Activated CD4-positive, alpha-beta T cell treated with anti-CD3 and anti-CD28 coated beads for 24 hours (primary cell): ENCODE measurements around the gene CNTN2.

Experiments
- DNase-seq, 2 donors: peaks; one replicate each; pipeline ENCODE4 v3.0.0-alpha.2; 2020; ENCODE audit warnings: low read depth in 2 of 2

The CNTN2 gene

DNA sequence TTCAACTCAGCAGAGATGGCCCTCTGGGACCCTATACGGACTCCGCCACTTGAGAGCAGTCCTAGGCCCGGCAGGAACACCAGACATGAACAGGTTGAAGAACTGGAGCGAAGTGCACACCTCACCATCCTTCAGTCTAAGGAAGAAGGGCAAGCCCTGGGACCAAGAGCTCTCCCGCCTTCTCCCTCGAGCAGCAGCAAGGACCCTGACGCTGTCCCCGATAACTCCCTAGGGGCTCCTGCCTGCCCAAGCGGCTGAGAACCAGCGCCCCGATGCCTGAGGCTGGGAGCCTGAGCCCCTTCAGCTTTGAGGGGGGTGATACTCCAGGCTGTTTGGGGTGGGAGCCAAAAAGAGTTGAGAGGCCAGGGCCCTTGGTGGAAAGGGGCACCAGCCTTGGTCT is 31.1 kb downstream of the CNTN2 start:
- no peak for DNase-seq

DNA sequence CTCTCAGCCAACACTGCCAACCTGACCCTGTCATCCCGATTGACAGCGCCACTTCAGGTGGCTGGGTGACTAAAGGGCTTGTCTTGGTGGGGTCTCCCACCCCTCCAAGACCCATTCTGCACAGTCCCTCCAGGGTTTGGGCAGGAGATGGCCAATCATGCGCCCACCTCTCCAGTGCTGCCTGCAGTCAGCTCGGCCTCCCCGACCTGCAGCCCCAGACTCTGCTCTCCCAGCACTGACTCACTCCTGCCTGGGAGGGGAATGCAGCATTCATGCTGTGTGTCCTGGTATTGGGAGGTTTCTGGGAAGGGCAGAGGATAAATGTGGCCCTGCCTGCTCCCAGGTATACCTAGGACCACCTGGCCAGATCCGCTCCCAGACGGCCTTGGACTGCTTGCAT is 31.5 kb downstream of the CNTN2 start:
- no peak for DNase-seq

DNA sequence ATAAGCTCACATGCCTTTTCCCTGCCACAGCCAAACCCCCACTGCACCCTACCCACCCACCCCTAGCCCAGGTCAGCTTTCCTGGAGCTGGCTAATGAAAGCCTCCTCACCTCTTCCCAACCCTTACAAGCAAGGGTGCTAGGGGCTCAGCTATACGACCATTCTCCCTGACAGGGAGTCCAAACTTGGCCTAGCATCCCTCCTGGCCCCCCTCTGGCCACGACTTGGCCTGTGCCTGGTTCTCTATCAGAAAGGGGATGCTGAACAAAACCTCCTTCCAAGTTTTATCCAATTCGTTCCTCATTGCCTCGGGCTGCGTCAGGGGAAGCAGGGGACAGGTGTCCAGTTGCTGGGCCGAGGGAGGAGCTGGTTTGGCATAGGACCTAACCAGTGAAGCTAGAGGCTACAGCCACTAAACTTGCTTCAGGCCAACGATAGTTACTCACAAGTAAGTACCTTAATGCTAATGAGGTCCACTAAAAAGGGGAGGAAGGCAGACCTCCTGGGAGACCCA is 32.7 kb downstream of the CNTN2 start:
- DNase-seq: no peak

DNA sequence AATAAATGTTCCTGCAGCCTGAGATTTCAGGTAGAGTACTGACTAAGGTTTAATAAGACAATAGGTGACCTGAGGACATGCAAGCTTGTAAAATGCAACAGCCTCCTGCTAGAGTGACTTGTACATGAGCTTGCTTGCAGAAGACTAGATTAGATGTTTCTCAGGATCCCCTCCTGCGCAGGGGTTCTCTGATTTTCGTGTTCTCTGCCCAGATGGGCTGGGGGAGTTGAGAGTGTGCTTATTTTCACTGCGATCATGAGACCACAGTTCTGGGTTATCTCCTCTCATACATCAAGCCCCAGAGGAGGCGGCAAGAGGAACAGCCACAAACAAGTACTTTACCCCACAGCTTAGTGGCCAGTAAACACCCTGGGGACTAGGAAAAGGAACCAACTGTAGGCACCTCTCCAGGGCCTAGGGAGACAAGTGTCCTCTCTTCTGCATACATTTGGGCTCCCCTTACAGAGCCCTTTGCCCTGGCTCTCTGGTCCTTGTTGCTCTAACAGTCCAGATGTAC is 33.3 kb downstream of the CNTN2 start:
- no peak for DNase-seq

DNA sequence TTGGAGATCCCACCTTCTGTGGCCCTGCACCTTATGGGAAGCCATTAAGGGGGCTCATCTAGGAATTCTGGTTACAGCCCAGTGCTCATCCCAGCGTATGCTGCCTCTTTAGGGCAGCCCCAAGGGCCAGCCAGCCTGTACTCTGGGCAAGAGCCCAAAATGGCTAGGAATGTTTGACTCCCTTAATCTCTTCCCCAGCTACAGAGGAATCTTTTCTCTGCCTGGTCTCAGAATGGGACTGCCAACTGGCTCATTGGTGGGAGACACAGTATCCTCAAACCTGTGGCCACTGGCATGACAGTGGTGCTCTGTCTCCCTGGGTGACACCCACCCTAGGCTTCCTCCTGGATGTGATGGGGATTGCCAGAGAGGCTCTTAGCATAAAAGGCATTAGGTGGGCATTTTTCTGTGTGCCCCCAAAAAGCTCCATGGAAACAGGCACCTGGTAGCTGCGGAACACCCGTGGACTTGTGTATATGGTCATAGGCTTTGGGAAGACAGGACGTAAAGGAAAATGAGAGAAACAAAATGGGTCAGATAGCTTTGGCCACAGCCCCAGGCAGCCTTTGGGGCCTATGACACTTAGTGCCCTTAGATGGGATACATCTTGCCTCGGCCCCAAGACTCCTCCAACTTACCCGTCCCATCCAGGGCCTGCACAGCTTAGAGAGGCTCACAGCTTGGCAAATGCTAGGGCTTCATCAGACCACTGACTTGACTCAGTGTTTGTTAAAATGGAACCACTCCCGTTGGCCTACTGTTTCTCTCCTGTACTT is 34.3 kb downstream of the CNTN2 start:
- DNase-seq: no peak

DNA sequence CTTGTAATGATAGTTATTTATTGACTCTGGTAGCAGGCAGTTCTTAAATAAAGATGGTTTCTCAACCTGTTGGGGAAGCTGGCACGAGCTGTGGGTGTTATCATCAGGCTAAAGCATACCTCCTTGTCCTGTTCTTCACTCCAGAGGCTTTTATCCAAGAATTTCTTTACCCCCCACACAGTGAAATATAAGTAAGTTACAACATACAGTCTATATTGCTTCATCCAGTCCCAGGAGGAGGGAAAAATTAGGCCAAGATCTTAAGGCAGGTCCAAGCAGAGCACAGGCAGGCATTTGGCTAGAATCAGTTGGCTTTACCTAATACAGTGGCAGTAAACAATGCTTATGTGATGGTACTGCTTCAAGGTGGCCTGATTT is 34.9 kb downstream of the CNTN2 start:
- no peak for DNase-seq

DNA sequence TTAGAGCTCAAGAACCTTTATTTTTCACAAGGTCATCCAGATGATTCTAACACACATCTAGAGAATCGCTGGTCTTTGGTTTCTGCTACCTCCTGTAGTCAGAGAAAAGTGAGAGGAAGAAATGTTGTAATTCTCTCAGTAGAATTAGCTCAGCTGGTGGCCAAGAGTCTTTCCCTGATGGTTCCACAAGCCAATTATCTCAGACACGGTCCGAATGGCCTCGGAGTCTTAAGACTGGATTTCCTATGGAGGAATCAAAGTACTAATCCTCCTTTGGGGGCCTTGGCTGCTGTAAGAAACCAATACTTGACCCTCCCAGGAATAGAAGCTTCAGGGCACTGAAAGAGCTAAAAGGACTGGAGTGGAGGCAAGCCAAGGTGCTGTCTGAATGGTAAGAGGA is 39.4 kb downstream of the CNTN2 start:
- no peak for DNase-seq

DNA sequence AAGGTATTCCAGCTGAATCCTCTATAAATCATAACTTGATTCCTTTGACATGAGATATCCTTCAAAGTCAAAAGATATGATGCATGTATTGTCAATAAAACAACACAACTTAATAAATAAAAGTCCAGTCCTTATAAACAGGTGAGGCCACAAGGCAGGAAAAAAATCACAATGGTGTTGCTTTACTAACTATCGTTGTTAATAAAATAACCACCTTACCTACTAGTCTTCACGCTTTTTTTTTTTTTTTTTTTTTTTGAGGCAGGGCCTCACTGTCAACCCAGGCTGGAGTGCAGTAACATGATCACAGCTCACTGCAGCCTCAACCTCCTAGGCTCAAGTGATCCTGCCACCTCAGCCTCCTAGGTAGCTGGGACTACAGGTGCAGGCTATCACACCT is 41.3 kb downstream of the CNTN2 start, which contains the start of gene TMEM81:
Gene TMEM81 (minus strand): TSS at position 101 of the 400 bp plus-strand sequence. CDS start 140 bp downstream, outside the sequence.
- DNase-seq: no peak

DNA sequence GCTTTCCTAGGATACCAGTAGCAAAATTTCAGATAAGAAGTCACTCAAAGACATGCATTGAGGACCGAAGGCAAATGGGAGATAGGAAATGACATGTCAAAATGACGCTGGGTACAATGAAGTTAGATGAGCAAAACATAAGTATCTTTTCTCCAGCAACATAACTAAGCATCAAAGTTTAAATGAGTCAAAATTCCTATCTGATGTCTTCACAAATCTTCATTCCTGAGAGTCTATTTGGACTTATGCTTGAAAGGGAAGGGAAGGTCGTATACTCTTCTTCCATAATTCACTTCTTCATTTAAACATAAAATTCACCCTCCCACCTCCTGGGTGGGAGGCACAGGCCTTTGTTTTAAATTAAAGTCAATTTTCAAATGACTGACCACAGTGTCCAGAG is 45.3 kb downstream of the CNTN2 start:
- DNase-seq: no peak

DNA sequence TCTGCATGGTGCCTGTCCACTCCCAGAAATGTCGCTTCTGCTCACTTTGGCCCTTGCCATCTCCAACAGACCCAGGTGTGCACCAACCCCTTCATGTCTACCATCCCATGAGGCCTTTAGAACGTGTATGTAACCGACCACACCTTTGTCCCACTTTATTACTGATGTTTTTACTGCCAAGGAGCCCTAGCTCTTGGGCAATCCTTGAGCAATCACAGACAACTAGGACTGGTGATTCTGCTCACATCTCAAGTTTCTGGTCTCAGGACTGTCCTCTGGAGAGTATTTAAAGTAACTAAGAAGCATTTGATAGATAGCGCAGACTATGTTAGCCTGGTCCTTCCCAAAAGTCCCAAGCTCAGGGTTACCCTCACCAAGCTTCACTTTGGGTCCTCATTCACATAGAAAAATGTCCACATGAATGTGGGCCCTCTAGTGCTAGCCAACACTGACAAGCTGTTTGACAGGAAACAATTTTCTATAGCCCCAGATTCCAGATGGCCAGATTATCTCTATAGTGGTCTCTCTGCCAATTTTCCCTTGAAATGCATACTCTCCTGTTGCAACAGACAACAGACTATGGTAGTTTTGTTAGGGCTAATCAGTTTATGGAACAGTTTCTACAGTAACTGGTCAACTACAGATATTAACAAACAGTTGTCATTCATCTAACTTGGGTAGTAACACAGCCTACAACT is 48.2 kb downstream of the CNTN2 start:
- no peak for DNase-seq

DNA sequence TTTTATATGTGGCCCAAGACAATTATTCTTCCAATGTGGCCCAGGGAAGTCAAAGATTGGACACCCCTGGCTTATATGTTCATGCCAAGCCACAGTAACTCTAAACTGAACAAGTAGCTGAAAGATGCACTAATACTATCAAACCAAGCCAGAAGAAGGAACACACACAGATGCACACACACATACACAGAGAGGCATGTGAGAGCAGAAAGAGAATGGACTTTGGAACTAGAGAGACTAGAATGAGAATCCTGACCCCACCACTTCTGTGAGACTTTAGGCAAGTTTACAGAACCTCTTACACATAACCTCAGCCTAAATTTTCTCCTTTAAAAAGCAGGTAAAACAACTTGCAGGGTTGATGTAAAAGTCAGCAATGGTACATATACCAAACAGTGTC is 52.4 kb downstream of the CNTN2 start:
- no peak for DNase-seq

DNA sequence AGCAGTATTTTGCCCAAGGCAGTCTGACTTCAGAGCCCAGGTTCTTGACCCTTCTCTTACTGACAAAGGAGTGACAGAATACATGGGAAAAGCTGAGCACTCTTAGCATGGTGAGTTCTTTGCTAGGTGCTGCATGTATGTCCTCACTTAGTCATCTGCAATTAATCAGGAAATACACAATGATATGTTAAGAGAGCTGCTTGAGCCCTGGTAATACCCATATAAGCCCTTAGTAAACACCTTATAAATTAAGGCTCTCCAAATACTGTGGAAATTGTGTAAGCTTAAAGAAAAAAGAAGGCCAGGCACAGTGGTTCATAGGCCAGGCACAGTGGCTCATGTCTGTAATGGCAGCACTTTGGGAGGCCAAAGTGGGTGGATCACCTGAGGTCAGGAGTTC is 55.2 kb downstream of the CNTN2 start:
- DNase-seq: no peak

DNA sequence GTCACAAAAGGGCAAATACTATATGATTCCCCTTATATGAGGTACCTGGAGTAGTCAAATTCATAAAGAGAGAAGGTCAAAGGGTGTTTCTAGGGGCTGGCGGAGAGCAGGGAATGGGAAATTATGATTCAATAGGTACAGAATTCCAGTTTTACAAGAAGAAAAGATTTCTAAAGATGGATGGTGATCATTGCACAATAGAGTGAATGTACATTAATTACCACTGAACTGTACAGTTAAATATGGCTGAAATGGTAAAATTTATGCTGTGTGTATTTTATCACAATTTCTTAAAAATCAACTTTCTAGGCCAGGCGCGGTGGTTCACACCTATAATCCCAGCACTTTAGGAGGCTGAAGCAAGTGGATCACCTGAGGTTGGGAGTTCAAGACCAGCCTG is 59.4 kb downstream of the CNTN2 start:
- DNase-seq: no peak

DNA sequence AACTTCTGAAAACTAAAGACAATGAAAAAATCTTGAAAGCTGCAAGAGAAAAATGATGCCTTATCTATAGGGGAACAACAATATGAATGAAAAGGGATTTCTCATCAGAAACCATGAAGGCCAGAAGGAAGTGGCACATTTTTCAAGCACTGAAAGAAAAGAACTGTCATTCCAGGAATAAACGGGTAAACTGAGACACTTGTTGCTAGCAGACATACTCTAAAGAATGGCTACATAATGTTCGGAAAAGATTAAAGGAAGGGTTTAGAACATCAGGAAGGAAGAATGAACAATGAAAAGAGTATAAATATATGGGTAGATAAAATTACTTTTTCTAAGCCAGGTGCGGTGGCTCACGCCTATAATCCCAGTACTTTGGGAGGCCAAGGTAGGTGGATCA is 64.3 kb downstream of the CNTN2 start:
- DNase-seq: no peak

DNA sequence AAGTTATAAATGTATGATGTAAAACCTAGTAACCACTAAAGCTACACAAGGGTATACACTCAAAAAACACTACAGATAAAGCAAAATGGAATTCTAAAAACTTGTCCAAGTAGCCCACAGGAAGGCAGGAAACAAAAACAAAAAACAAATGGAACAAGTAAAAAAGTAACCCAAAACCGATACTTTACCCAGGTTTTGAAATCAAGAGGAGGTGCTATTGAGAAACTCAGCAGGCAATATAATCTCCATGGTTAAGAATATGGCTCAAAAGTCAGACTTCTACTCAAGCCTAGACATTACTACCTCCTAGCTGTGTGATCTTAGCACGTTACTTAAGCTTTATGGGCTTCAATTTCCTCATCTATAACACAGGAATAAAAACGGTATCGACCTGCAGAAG is 65.5 kb downstream of the CNTN2 start:
- DNase-seq: no peak

DNA sequence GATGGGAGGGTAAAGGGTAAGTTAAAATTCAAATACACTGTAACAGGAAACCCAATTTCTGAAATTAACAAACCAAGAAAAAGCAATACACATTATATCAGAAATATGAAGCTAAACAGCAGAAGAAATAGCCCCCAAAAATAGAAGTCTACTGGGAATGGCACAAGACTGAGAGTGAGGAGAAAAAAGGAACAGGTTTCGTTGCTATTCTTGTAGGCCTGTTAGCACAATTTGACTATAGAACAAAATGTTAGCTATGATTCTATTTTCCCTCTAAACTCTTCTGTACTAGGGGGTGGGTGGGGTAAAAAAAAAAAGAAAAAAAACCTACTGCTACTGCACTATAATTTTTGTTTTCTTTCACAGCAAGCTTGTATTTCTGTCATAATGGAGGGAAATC is 66.3 kb downstream of the CNTN2 start:
- DNase-seq: no peak

DNA sequence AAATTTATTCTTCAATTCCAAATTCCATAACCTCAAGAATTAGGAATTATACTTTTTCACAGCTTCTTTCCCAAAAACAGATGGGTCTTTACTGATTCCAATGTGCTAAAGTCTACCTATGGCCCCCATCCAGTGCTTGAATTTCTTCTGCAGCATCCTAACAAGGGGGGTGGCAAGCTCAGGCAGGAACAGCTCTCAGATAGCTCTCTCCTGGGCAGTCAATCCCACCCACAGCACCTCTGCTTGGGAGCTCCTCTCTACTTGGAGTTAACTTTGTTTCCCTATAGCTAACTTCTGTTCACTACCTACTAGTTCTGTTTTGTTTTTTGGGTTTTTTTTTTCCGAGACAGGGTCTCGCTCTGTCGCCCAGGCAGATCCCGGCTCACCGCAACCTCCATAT is 66.7 kb downstream of the CNTN2 start:
- DNase-seq: no peak

DNA sequence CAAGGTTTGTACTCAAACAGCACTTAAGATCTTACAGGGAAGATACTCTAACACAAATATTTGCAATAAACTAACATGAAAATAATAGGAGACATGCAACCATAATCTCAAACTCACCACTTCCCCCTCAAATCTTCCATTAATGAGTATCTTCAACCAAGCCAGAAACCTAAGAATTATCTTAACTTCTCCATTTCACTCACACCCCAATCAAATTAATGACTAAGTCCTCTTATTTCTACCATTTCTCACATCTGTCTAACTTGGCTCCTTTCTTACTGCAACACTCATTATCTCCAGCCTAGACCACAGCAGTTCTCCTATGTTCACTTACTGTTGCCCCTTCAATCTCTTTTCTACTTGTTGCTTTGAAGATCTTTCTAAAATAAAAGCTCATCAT is 68.3 kb downstream of the CNTN2 start:
- no peak for DNase-seq

DNA sequence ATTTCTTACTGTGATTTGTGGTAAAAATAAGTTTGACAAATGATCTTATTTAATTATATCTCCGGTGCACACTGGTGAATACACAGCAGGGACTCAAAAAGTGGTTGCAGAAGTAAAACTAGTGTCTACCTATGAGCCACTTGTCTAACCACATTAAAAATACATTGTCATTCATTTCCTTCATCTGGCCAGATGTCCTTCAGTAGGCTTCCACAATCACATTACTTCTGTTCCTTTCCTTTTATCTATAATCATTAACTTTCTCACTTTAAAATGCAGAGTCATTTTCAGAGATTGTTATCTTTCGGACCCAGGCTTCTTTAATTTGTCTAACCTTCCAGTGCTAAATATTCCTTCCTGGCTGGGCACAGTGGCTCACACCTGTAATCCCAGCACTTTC is 75.7 kb downstream of the CNTN2 start:
- DNase-seq: no peak

DNA sequence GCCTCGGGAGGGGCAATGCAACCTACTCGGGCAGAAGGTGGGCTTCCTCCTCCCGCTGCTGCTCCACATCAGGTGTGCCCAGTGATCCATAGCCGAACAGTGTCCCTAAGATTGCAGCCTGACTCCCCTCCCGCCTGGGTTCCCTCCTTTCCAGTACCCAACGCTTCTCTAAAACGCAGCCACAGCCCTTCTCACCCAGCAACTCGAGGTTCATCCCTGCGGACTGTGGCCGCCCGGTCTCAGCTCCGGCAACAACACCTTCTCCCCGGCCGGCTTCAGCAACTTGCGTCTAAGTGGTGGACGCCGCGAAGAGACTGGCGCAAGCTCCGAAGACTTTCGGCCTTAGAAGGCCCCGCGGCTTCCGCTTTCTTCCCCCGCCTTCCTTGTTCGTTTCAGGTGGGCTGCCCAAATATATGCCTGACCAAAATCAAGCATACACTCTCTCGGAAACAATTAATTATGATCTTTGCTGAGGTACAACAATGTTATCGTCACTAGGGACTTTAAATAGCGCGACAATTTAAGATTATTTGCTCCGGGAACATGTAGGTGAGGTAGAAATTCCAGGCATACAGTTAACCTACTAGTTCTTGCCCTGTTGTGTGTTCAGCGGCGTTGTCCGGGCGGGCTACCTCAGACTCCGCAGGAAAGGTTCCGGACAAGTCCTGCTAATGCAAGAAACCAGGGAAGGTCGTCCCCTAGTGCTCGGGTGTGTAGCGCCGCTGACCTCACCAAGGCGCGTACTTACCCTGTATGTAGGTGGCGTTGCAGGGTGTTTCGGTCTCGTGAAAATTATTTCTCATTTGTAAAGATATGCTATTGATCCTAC is 78.9 kb downstream of the CNTN2 start, which contains the start of gene RBBP5:
Gene RBBP5 (minus strand): TSS at position 319 of the 829 bp plus-strand sequence. CDS start 105 bp downstream, at position 214.
- peak; percentile 87 to 89 for DNase-seq

DNA sequence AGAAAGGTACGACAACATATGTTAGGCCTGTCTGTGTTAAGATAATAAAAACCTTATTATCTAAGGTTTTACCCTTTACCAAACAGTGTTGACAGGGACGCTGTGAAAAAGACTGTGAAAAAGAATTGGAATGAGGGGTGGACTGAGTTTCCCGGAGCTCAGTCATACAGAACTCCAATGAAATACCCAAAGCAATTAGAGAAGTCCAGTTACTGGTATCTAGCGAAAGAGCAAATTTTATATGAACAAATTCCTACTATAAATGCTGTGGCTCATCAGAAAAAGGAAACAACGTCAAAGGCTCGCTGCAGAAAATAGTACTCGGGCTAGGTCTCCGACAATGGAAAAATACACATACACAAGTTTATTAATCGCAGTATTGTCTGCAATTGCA is 79.5 kb downstream of the CNTN2 start:
- DNase-seq: no peak

DNA sequence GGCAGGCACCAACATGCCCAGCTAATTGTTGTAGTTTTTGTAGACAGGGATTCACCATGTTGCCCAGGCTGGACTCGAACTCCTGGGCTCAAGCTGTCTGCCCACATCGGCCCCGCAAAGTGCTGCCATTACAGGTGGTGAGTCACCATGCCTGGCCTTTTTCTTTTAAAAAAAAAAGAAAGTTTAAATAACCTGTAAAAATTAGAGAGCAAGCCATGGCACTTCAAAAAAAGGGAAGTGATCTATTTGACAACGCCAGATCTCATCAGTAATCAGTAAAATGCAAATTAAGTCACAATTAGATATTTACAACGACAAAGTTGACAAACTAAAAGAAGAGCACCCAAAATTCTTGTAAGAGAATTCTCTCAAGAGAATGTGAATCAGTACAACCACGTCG is 81.7 kb downstream of the CNTN2 start:
- no peak for DNase-seq
